Fibroblast of the aortic adventitia (primary cell): ENCODE results near the gene APBB1IP. TPM values are rescaled to one million over a fixed set of nuclear protein-coding genes. Genes with fewer than 3 reads are reported as not detected.
"Not testable (repeated sequence)": the region's sequence is repeated elsewhere in the genome, so short reads cannot be mapped to it uniquely, and the experiment has no call there.

Experiments used
- DNase-seq: peaks from one replicate; pipeline ENCODE4 v3.0.0-alpha.2; 2010; ENCODE audit warnings: low read depth
- H3K4me3 ChIP-seq: 2 replicates; pipeline ENCODE4 v1.5.1; 2011; ENCODE audit warnings: low read depth, mild to moderate bottlenecking, control low read depth, low read length, moderate library complexity
- CTCF ChIP-seq: IDR thresholded peaks from 2 replicates; pipeline ENCODE4 v1.5.1; 2011; ENCODE audit warnings: mild to moderate bottlenecking, low read length, control low read depth, inconsistent platforms; ENCODE audit not compliant: insufficient read depth
- total RNA-seq: library from RNA; depleted of rRNA; stranded (reverse); fragments of >200 nt; gene quantifications from 2 replicates; pipeline ENCODE4 v1.2.3, GENCODE V29; 2012; ENCODE audit warnings: low replicate concordance

The APBB1IP gene
- total RNA-seq, 1 donor = 2.9 TPM

- no peak for TF ChIP-seq CTCF
- H3K4me3 ChIP-seq = no peak overlapping the region
- peak; percentile 62 for DNase-seq
Observed at GRCh38 chr10:26491276-26491675, 53.1 kb downstream of the APBB1IP start.

- peak; percentile 91 for DNase-seq
- no peak overlapping the region for H3K4me3 ChIP-seq
Observed at GRCh38 chr10:26491934-26492333, 53.8 kb downstream of the APBB1IP start.

GRCh38 chr10:26492725-26493124 is 54.6 kb downstream of the APBB1IP start:
- not testable (repeated sequence) for DNase-seq, H3K4me3 ChIP-seq

More at GRCh38 chr10:26491934-26492333, 53.8 kb downstream of the APBB1IP start:
- no peak for TF ChIP-seq CTCF

- no peak overlapping the region for H3K4me3 ChIP-seq
- no peak for DNase-seq
- no peak for TF ChIP-seq CTCF
Observed at GRCh38 chr10:26494018-26494417, 55.9 kb downstream of the APBB1IP start.

GRCh38 chr10:26499426-26499825 is 61.3 kb downstream of the APBB1IP start:
- DNase-seq = peak; percentile 32
- TF ChIP-seq CTCF = no peak
- no peak overlapping the region for H3K4me3 ChIP-seq

GRCh38 chr10:26502986-26503385 is 64.8 kb downstream of the APBB1IP start:
- H3K4me3 ChIP-seq = no peak overlapping the region
- DNase-seq = no peak
- TF ChIP-seq CTCF = no peak

- H3K4me3 ChIP-seq = no peak overlapping the region
- no peak for TF ChIP-seq CTCF
- no peak for DNase-seq
Observed at GRCh38 chr10:26503911-26504310, 65.8 kb downstream of the APBB1IP start.

GRCh38 chr10:26504429-26504828 is 66.3 kb downstream of the APBB1IP start:
- DNase-seq = not testable (repeated sequence)

More at GRCh38 chr10:26504429-26504828, 66.3 kb downstream of the APBB1IP start:
- not testable (repeated sequence) for H3K4me3 ChIP-seq
